ENCODE results near the gene SEPTIN14. TPM values are rescaled to one million over a fixed set of nuclear protein-coding genes. Genes with fewer than 3 reads are reported as not detected.
"Not testable (repeated sequence)": the region's sequence is repeated elsewhere in the genome, so short reads cannot be mapped to it uniquely, and the experiment has no call there.

SEPTIN14 gene
- not detected for polyA plus RNA-seq (2013, experiment 1 of 2)
- not detected for polyA plus RNA-seq (2013, experiment 2 of 2)

- H3K14ac ChIP-seq (ENCODE audit: low read length); H2BK120ac ChIP-seq (ENCODE audit: low read depth, low read length); DNase-seq (ENCODE audit: low spot score); H3K4me3 ChIP-seq (ENCODE audit: low read length in 2 of 2); H3K23ac ChIP-seq (ENCODE audit: low read depth, low read length, poor library complexity); H3K4ac ChIP-seq (ENCODE audit: low read length); H2BK12ac ChIP-seq (ENCODE audit: low read length); H2AK5ac ChIP-seq (ENCODE audit: low read depth, low read length); H3K9me3 ChIP-seq (replicated peaks in 1 of 2; ENCODE audit: control insufficient read depth in 2 of 2, insufficient read depth in 1 of 2, low read depth in 1 of 2, low read length in 2 of 2); H3K27ac ChIP-seq (replicated peaks; ENCODE audit: low read length); H3K4me2 ChIP-seq (ENCODE audit: insufficient read depth, low read length, poor library complexity, severe bottlenecking); H4K8ac ChIP-seq (ENCODE audit: low read depth, low read length); H2BK5ac ChIP-seq (ENCODE audit: low read length); H3K4me1 ChIP-seq (ENCODE audit: control insufficient read depth in 2 of 2, insufficient read depth in 1 of 2, low read depth in 1 of 2, low read length in 2 of 2); H3K9ac ChIP-seq (ENCODE audit: low read depth, low read length, poor library complexity); H3K79me1 ChIP-seq (ENCODE audit: low read depth, low read length); H3K18ac ChIP-seq (ENCODE audit: low read length); H4K91ac ChIP-seq (ENCODE audit: low read depth, low read length, poor library complexity); H3K27me3 ChIP-seq (ENCODE audit: control insufficient read depth in 3 of 3, insufficient read depth in 3 of 3, low read depth in 1 of 3, low read length in 3 of 3); H3K36me3 ChIP-seq (replicated peaks in 1 of 2; ENCODE audit: control insufficient read depth in 2 of 2, insufficient read depth in 2 of 2, low read length in 2 of 2); H2BK15ac ChIP-seq (ENCODE audit: low read length); H2AFZ ChIP-seq (ENCODE audit: low read length): not testable (repeated sequence)
- no CpG with 5 or more reads among the region's 2 CpGs for WGBS, 2 donors (ENCODE audit: extremely low coverage in 2 of 2, insufficient read length in 2 of 2, insufficient replicate concordance in 1 of 2)
Observed at GRCh38 chr7:55862652-55863051, at the start of gene SEPTIN14. TSS of gene SEPTIN14 (minus strand) at chr7:55862752. CDS start at chr7:55861996, 756 bp downstream.

DNA sequence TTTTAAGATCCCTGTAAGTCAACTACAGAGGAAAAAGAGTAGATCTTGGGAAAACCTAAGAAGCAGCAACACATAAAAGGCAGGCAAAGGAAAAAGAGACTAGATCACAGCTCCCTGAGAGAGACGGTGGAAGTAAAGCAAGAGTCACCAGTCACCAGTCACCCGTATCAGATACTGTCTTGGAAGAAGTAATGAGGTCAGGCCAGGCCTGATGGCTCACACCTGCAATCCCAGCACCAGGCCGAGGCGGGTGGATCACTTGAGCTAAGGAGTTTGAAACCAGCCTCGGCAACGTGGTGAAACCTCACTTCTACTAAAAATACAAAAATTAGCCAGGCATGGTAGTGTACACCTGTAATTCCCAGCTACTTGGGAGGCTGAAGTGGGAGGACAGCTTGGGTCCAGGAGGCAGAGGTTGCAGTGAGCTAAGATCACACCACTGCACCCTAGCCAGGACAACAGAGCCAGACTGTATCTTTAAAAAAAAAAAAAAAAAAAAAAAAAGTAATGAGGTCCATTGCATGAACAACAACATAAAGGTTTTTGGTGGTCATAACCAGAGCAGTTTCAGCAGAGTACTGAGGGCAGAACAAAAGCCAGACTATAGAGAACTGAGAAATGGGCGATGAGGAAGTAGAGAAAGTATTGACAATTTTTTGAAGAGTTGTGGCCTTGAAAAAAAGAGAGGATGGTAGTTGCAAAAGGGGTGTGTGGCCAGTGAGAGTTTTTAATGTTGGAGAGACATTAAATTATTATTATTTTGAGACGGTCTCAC lies 41.6 kb upstream of the SEPTIN14 start:
- Histone ChIP-seq H4K8ac (ENCODE audit: low read depth, low read length) (no peak overlapping the region), H3K9ac (ENCODE audit: low read depth, low read length, poor library complexity) (no peak overlapping the region), H4K91ac (ENCODE audit: low read depth, low read length, poor library complexity) (no peak overlapping the region), H3K4ac (ENCODE audit: low read length) (no peak overlapping the region), H2AFZ (ENCODE audit: low read length) (no peak overlapping the region), H3K14ac (ENCODE audit: low read length) (no peak overlapping the region), H3K9me3 (replicated peaks in 1 of 2; ENCODE audit: control insufficient read depth in 2 of 2, insufficient read depth in 1 of 2, low read depth in 1 of 2, low read length in 2 of 2) (peaks cover 0 to 12% of the 10 kb centered on the region in 2 donors), H3K27me3 (ENCODE audit: control insufficient read depth in 3 of 3, insufficient read depth in 3 of 3, low read depth in 1 of 3, low read length in 3 of 3) (no peaks in the 10 kb centered on the region), H3K4me3 (ENCODE audit: low read length in 2 of 2) (no peak overlapping the region), H2BK15ac (ENCODE audit: low read length) (no peak overlapping the region), H3K4me1 (ENCODE audit: control insufficient read depth in 2 of 2, insufficient read depth in 1 of 2, low read depth in 1 of 2, low read length in 2 of 2) (no peaks in the 10 kb centered on the region), H2AK5ac (ENCODE audit: low read depth, low read length) (no peak overlapping the region), H3K23ac (ENCODE audit: low read depth, low read length, poor library complexity) (no peak overlapping the region), H2BK12ac (ENCODE audit: low read length) (no peak overlapping the region), H2BK120ac (ENCODE audit: low read depth, low read length) (no peak overlapping the region), H3K4me2 (ENCODE audit: insufficient read depth, low read length, poor library complexity, severe bottlenecking) (no peak overlapping the region), H3K36me3 (replicated peaks in 1 of 2; ENCODE audit: control insufficient read depth in 2 of 2, insufficient read depth in 2 of 2, low read length in 2 of 2) (peaks cover 1 to 25% of the 10 kb centered on the region in 2 donors), H3K79me1 (ENCODE audit: low read depth, low read length) (no peaks in the 10 kb centered on the region), H3K18ac (ENCODE audit: low read length) (no peak overlapping the region), H3K27ac (replicated peaks; ENCODE audit: low read length) (no peak overlapping the region), H2BK5ac (ENCODE audit: low read length) (no peak overlapping the region)
- WGBS, 2 donors (ENCODE audit: extremely low coverage in 2 of 2, insufficient read length in 2 of 2, insufficient replicate concordance in 1 of 2): no CpG with 5 or more reads among the region's 8 CpGs
- no peak for DNase-seq (ENCODE audit: low spot score)

- not testable (repeated sequence) for H3K18ac ChIP-seq (ENCODE audit: low read length); H3K4me3 ChIP-seq (ENCODE audit: low read length in 2 of 2); H3K23ac ChIP-seq (ENCODE audit: low read depth, low read length, poor library complexity); H2BK12ac ChIP-seq (ENCODE audit: low read length); H4K8ac ChIP-seq (ENCODE audit: low read depth, low read length); H3K27me3 ChIP-seq (ENCODE audit: control insufficient read depth in 3 of 3, insufficient read depth in 3 of 3, low read depth in 1 of 3, low read length in 3 of 3); H3K79me1 ChIP-seq (ENCODE audit: low read depth, low read length); H4K91ac ChIP-seq (ENCODE audit: low read depth, low read length, poor library complexity); H3K9ac ChIP-seq (ENCODE audit: low read depth, low read length, poor library complexity); H2AK5ac ChIP-seq (ENCODE audit: low read depth, low read length); H3K36me3 ChIP-seq (replicated peaks in 1 of 2; ENCODE audit: control insufficient read depth in 2 of 2, insufficient read depth in 2 of 2, low read length in 2 of 2); H3K4ac ChIP-seq (ENCODE audit: low read length); DNase-seq (ENCODE audit: low spot score); H2BK120ac ChIP-seq (ENCODE audit: low read depth, low read length); H3K27ac ChIP-seq (replicated peaks; ENCODE audit: low read length); H3K4me2 ChIP-seq (ENCODE audit: insufficient read depth, low read length, poor library complexity, severe bottlenecking); H3K14ac ChIP-seq (ENCODE audit: low read length); H3K4me1 ChIP-seq (ENCODE audit: control insufficient read depth in 2 of 2, insufficient read depth in 1 of 2, low read depth in 1 of 2, low read length in 2 of 2); H2BK15ac ChIP-seq (ENCODE audit: low read length); H2BK5ac ChIP-seq (ENCODE audit: low read length); H3K9me3 ChIP-seq (replicated peaks in 1 of 2; ENCODE audit: control insufficient read depth in 2 of 2, insufficient read depth in 1 of 2, low read depth in 1 of 2, low read length in 2 of 2); H2AFZ ChIP-seq (ENCODE audit: low read length)
- no CpG with 5 or more reads among the region's 1 CpG for WGBS, 2 donors (ENCODE audit: extremely low coverage in 2 of 2, insufficient read length in 2 of 2, insufficient replicate concordance in 1 of 2)
Observed at GRCh38 chr7:55901059-55901458, 38.5 kb upstream of the SEPTIN14 start.

- no CpG with 5 or more reads among the region's 4 CpGs for WGBS, 2 donors (ENCODE audit: extremely low coverage in 2 of 2, insufficient read length in 2 of 2, insufficient replicate concordance in 1 of 2)
- no peak overlapping the region for H2BK15ac ChIP-seq (ENCODE audit: low read length)
- no peak overlapping the region for H3K9ac ChIP-seq (ENCODE audit: low read depth, low read length, poor library complexity)
Observed at GRCh38 chr7:55898287-55898686, 35.7 kb upstream of the SEPTIN14 start.

More at GRCh38 chr7:55898287-55898686, 35.7 kb upstream of the SEPTIN14 start:
- no peak overlapping the region for H4K91ac ChIP-seq (ENCODE audit: low read depth, low read length, poor library complexity)
- peaks cover 0 to 12% of the 10 kb centered on the region in 2 donors for H3K36me3 ChIP-seq (replicated peaks in 1 of 2; ENCODE audit: control insufficient read depth in 2 of 2, insufficient read depth in 2 of 2, low read length in 2 of 2)
- no peaks in the 10 kb centered on the region for H3K27me3 ChIP-seq (ENCODE audit: control insufficient read depth in 3 of 3, insufficient read depth in 3 of 3, low read depth in 1 of 3, low read length in 3 of 3)
- peaks cover 0 to 5% of the 10 kb centered on the region in 2 donors for H3K4me1 ChIP-seq (ENCODE audit: control insufficient read depth in 2 of 2, insufficient read depth in 1 of 2, low read depth in 1 of 2, low read length in 2 of 2)
- no peak overlapping the region for H3K14ac ChIP-seq (ENCODE audit: low read length)
- H3K23ac ChIP-seq (ENCODE audit: low read depth, low read length, poor library complexity): no peak overlapping the region
- H3K79me1 ChIP-seq (ENCODE audit: low read depth, low read length): no peaks in the 10 kb centered on the region
- no peak overlapping the region for H2BK5ac ChIP-seq (ENCODE audit: low read length)
- no peak overlapping the region for H2AFZ ChIP-seq (ENCODE audit: low read length)
- no peak overlapping the region for H4K8ac ChIP-seq (ENCODE audit: low read depth, low read length)
- H3K4me3 ChIP-seq (ENCODE audit: low read length in 2 of 2): no peak overlapping the region
- no peak overlapping the region for H3K18ac ChIP-seq (ENCODE audit: low read length)
- H2BK12ac ChIP-seq (ENCODE audit: low read length): no peak overlapping the region
- H3K4me2 ChIP-seq (ENCODE audit: insufficient read depth, low read length, poor library complexity, severe bottlenecking): no peak overlapping the region
- H2AK5ac ChIP-seq (ENCODE audit: low read depth, low read length): no peak overlapping the region
- peaks cover 0 to 9% of the 10 kb centered on the region in 2 donors for H3K9me3 ChIP-seq (replicated peaks in 1 of 2; ENCODE audit: control insufficient read depth in 2 of 2, insufficient read depth in 1 of 2, low read depth in 1 of 2, low read length in 2 of 2)
- no peak overlapping the region for H2BK120ac ChIP-seq (ENCODE audit: low read depth, low read length)
- H3K4ac ChIP-seq (ENCODE audit: low read length): no peak overlapping the region
- DNase-seq (ENCODE audit: low spot score): no peak
- no peak overlapping the region for H3K27ac ChIP-seq (replicated peaks; ENCODE audit: low read length)

All from neuronal stem cell (in vitro differentiated cells).